NCI-H2081 treated with DMSO at 0.1 percent for 48 hours (cell line): ENCODE data around the gene ALKBH4.
"Not testable (repeated sequence)": the region's sequence is repeated elsewhere in the genome, so short reads cannot be mapped to it uniquely, and the experiment has no call there.

Experiments used
- DNase-seq: peaks from one replicate; lab custom pipeline; 2025; lab: John Stamatoyannopoulos, UW

Gene ALKBH4

GRCh38 chr7:102454932-102455331 is 9.7 kb downstream of the ALKBH4 start:
- DNase-seq, result not testable (repeated sequence)

DNA sequence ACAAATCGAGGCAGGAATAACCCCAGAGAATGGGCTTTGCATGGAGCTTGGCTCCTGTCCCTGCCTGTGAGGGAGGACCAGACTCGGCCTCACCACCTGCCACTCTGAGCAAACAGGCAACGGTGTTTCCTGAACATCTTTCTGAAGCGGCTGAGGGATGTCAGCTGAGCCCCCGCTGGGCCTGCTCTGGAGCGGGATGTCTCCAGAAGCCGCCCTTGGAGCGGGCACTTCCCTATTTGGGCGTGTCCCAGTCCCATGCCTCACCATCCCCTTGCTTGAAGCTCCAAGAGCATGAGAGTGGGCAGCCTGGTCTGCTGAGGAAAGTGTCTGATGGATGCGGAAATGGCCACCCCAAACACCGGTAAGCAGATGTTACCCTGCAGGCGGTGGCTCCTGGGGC is 10.2 kb downstream of the ALKBH4 start:
- DNase-seq, result no peak

DNA sequence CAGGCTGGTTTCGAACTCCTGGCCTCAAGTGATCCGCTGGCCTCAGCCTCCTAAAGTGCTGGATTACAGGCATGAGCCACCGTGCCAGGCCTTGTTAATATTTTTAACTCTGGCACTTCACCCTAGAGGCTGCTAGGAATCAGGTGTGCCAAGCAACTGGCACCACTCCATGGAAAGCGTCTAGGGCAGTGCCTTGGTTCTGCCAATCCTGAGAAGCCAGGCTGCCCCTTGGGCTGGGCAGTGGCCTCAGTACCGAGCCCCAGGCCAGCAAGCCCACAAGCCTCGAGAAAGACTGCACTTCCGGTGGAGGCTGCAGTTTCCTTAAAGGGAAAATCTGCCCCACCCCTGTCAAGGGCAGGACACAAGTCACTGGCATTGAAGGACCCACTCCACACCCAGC is 11.3 kb downstream of the ALKBH4 start:
- DNase-seq, result no peak

- no peak for DNase-seq
Observed at GRCh38 chr7:102452451-102452850, 12.2 kb downstream of the ALKBH4 start.

DNA sequence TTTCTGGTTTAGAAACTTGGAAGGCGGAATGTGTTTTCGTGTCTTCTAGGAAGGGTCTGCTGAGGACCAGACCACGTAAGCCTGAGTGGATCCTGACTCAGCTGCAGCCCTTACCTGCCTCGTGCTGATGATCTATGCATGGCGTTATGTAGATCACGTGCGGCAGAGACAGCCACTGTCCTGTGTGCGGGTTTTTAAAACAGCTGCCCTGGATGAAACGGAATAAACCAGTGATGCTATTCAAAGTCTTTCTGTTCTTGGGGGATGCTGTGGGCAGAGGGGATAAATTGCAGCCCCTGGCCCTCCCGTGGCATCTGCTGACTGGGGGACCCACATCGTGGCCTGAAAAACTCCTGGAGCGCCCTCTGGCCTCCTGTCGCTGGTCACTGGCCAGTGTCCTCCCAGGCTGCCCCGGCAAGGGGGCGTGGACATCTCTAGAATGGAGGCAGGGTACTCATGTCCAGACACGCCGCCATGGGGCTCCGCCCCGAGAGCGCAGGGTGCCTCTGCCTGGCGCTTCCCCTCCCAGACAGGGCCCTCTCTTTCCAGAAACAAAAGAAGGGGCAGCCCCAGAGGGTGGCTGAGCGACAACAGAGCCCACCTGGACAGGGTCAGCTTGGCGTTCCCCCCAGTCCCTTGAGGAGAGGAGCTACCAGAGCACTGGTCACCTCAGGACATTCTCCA is 13.2 kb downstream of the ALKBH4 start:
- no peak for DNase-seq

DNA sequence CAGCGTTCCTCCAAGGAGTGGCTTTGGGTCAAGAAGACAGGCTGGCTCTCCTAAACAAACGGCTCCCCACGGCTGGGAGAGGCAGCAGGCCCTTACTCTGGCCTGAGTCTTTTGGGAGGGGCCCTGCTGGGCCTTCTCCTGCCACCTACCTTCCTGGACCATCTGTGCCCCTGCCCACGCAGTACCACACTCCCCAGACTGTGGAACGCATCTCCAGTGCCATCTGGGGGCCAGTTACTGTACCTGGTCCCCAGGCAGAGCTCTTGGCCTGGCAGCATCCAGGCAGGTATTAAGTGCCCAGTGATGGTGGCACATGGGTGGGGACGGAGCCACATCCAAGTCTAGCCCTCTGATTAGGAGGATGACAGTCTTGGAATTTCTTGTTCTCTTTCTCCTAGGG is 14.4 kb downstream of the ALKBH4 start:
- no peak for DNase-seq

- DNase-seq, result no peak
Observed at GRCh38 chr7:102449136-102449535, 15.5 kb downstream of the ALKBH4 start.

DNA sequence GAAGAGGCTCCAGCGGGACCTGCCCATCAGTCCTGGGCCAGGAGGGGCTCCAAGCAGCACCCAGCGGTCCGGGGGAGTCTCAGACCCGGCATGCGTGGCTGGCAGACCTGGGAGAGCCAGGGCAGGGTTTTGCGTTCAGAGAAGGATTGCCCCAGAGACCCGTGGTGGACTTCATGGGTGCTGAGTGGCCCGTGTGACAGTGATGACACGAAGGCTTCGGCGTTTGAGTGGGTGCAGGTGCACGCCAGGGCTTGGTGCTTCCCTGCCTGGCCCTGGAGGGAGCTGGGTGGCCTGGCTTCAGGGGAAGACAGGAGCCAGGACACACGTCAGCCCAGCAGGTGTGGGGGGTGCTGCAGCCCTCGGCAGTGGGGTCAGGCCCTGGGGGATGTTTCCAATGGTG is 17.4 kb downstream of the ALKBH4 start:
- no peak for DNase-seq

DNA sequence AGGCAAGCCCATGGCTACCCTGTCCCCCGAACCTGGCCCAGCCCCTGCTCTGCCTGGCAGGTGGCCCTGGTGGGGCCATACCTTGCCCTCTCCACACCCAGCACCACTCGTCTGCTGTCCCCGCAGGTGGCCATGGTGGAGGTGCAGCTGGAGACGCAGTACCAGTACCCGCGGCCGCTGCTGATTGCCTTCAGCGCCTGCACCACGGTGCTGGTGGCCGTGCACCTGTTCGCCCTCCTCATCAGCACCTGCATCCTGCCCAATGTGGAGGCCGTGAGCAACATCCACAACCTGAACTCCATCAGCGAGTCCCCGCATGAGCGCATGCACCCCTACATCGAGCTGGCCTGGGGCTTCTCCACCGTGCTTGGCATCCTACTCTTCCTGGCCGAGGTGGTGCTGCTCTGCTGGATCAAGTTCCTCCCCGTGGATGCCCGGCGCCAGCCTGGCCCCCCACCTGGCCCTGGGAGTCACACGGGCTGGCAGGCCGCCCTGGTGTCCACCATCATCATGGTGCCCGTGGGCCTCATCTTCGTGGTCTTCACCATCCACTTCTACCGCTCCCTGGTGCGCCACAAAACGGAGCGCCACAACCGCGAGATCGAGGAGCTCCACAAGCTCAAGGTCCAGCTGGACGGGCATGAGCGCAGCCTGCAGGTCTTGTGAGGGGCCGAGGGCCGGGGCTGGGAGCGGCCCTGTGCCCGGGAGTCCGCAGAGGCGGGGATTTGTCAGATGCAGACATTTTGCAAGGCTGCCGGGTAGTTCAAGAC is 18.1 kb downstream of the ALKBH4 start:
- DNase-seq, result no peak

GRCh38 chr7:102445674-102446071 is 19.0 kb downstream of the ALKBH4 start:
- DNase-seq, result no peak

DNA sequence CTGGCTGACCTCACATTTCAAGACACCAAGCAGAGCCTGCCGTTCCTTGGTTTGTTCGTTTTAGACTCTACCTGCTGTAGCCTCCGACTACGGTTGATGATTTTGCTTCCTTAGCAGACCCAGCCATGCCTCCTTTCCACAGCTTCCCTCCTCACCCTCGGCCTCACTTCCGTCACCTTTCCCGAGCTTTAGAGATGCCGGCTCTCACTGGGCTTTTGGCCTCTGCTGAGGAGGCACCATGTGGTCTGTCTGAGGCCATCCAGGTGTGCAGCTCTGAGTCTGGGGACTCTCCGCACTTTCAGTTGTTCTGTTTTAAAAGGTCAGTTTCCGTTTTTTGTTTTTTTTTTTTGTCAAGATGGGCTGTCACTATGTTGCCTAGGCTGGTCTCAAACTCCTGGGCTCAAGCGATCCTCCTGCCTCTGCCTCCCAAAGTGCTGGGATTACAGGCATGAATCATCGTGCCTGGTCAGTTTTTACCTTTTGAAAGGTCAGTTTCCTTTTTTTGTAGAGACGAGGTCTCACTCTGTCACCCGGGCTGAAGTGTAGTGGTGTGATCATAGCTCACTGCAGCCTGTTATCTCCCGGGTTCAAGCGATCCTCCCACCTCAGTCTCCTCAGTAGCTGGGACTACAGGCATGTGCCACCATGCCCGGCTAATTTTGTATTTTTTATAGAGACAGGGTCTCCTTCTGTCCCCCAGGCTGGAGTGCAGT is 19.5 kb downstream of the ALKBH4 start:
- DNase-seq, result no peak

DNA sequence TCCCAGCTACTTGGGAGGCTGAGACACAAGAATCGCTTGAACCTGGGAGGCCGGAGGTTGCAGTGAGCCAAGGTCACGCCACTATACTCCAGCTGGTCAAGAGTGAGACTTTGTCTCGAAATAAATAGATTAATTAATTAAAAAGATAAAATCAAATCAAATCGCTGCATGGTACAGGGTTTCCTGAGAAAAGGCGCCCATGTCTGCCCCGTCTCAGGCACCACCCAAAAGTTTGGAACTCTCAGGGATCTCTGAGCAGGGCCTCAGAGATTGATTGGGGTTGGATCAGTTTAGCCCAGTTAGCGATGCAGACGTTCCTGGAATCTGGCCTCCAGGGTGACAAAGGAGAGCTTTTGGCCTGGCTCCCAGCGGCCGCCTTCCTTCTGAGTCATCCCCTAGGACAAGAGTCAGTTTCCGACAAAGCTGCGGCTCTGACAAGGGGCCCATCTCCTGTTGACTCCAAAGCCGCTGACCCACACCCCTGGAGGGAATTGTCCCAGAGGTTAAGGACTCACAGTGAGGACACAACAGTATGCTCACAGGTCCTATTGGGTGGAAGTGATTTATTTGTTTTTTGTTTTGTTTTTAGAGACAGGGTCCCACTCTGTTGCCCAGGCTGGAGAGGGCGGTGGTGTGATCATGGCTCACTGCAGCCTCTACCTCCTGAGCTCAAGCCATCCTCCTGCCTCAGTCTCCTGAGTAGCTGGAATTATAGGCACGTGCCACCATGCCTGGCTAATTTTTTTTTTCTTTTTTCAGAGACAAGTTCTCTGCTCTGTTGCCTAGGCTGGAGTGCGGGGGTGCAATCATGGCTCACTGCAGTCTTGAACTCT is 24.5 kb downstream of the ALKBH4 start:
- no peak for DNase-seq

- no peak for DNase-seq
Observed at GRCh38 chr7:102436118-102436517, 28.5 kb downstream of the ALKBH4 start.

- DNase-seq, result no peak
Observed at GRCh38 chr7:102434039-102434486, 30.6 kb downstream of the ALKBH4 start.

- no peak for DNase-seq
Observed at GRCh38 chr7:102433219-102434038, 31.2 kb downstream of the ALKBH4 start, which contains the start of gene ORAI2. Gene ORAI2 (plus strand): TSS chr7:102433575. CDS start chr7:102438957, 5,382 bp downstream.

DNA sequence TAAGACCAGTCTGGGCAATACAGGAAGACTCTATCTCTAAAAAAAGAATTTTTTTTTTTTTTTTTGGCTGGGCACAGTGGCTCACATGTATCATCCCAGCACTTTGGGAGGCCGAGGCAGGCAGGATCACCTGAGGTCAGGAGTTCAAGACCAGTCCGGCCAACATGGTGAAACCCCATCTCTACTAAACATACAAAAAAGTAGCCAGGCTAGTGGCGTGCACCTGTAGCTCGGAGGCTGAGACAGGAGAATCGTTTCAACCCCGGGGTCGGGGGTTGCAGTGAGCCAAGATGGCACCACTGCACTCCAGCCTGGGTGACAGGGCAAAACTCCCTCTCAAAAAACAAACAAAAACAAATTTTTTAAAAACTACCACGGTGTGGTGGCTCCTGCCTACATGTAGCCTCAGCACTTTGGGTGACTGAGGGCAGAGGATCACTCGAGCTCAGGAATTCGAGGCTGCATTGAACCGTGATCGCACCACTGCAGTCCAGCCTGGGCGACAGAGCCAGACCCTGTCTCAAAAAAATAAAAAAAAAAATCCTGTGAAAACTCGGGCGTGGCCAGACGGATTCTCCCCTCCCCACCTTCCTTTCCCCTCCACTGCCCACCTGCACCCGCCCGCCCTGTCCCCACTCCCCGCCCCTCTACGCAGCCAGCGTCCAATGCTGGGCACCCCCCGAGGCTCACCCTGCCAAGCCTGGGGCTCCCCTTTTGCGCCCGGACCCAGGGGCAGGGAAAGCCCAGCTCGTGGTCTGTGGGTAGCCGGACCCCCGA is 32.0 kb downstream of the ALKBH4 start:
- no peak for DNase-seq

- no peak for DNase-seq
Observed at GRCh38 chr7:102431617-102432298, 32.9 kb downstream of the ALKBH4 start.

DNA sequence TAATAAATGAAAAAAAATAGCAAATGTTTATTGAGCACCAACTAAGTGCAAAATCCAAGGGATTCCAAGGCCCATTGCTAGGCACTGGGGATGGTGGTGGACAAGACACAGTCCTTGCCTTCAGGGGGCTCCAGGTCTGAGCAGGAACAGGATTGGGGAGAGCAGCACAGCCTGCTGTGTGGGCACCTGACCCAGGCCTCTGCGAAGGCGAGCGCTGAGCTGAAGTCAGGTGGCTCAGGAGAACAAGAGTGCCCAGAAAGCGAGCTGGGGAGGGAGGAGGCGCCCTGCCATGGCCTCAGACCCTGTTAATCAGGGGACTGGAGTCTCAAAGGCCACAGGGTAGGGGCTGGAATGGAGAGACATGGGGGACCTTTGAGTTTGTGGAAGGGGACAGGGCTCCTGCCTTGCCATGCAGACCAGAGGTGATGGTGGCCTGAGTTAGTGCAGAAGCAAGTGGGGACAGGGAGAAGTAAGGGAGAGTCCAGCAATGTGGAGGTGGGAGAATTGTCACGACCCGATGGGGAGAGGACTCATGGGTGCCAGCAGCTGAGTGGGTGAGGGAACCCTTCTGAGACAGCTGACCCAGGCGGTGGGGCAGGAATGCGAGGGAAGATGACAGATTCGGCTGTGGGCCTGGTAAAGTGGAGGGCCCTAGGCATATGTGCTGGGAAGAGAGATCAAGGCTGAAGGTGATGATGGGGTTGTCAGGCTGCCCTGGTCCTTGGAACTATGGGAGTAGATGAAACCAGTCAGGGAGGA is 35.3 kb downstream of the ALKBH4 start:
- DNase-seq, result no peak

DNA sequence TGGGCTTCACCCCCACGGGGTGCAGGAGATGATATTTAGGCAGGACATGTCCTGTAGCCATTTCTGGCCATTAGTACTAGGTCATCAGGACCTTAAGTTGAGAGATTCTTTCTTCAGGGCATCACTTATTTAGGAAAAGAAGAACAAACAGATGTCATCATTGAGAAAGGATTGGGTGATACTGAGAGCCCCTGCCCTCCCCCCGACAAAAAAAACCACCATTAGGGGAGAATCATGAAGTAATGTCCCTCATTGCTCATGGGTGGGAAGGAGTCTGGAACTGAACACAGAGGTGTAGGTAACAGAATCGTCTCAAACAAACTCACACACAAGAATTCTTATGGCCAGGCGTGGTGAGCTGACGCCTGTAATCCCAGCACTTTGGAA is 37.7 kb downstream of the ALKBH4 start:
- DNase-seq, result no peak
